WERI-Rb-1 (cell line): ENCODE data around the gene PKNOX2.

Experiments
- DNase-seq: peaks from one replicate; pipeline ENCODE4 v3.0.0-alpha.2; 2020
- H3K27ac ChIP-seq: fragments of 250-450 bp; sonication (Bioruptor Pico); 2 replicates; pipeline ENCODE4 v1.5.1; 2020; ENCODE audit warnings: mild to moderate bottlenecking, moderate library complexity
- H3K27me3 ChIP-seq: fragments of 250-450 bp; sonication (Bioruptor Pico); 2 replicates; pipeline ENCODE4 v1.5.1; 2021; ENCODE audit warnings: mild to moderate bottlenecking, low read depth, moderate library complexity; ENCODE audit not compliant: insufficient read depth, severe bottlenecking
- H3K36me3 ChIP-seq: fragments of 250-450 bp; sonication (Bioruptor Pico); 2 replicates; pipeline ENCODE4 v1.5.1; 2020; ENCODE audit warnings: mild to moderate bottlenecking, moderate library complexity
- H3K4me3 ChIP-seq: 2 replicates; pipeline ENCODE4 v1.5.1; 2011; ENCODE audit warnings: low read depth, mild to moderate bottlenecking, control low read depth, low read length
- H3K9me3 ChIP-seq: fragments of 250-450 bp; sonication (Bioruptor Pico); 2 replicates; pipeline ENCODE4 v1.5.1; 2021; ENCODE audit warnings: mild to moderate bottlenecking, moderate library complexity; ENCODE audit not compliant: severe bottlenecking
- CTCF ChIP-seq: IDR thresholded peaks from 2 replicates; pipeline ENCODE4 v1.5.1; 2011; ENCODE audit warnings: low read depth, mild to moderate bottlenecking, control low read depth, inconsistent platforms, low read length

PKNOX2 gene

GRCh38 chr11:125250318-125251213 lies 86.0 kb downstream of the PKNOX2 start:
- H3K36me3 ChIP-seq: no peaks in the 10 kb centered on the region
- no peaks in the 10 kb centered on the region for H3K9me3 ChIP-seq
- no peak overlapping the region for H3K4me3 ChIP-seq
- DNase-seq: no peak
- no peak for TF ChIP-seq CTCF
- no peak overlapping the region for H3K27ac ChIP-seq
- no peaks in the 10 kb centered on the region for H3K27me3 ChIP-seq

- H3K27ac ChIP-seq: no peak overlapping the region
- H3K27me3 ChIP-seq: no peaks in the 10 kb centered on the region
- no peak for DNase-seq
- H3K9me3 ChIP-seq: no peaks in the 10 kb centered on the region
- TF ChIP-seq CTCF: no peak
- H3K36me3 ChIP-seq: no peaks in the 10 kb centered on the region
- H3K4me3 ChIP-seq: no peak overlapping the region
Observed at GRCh38 chr11:125251214-125251545, 86.6 kb downstream of the PKNOX2 start.

GRCh38 chr11:125251956-125252355 lies 87.4 kb downstream of the PKNOX2 start:
- Histone ChIP-seq H3K9me3 (no peaks in the 10 kb centered on the region), H3K4me3 (no peak overlapping the region), H3K27ac (no peak overlapping the region), H3K27me3 (no peaks in the 10 kb centered on the region), H3K36me3 (no peaks in the 10 kb centered on the region)
- DNase-seq: no peak
- no peak for TF ChIP-seq CTCF

DNA sequence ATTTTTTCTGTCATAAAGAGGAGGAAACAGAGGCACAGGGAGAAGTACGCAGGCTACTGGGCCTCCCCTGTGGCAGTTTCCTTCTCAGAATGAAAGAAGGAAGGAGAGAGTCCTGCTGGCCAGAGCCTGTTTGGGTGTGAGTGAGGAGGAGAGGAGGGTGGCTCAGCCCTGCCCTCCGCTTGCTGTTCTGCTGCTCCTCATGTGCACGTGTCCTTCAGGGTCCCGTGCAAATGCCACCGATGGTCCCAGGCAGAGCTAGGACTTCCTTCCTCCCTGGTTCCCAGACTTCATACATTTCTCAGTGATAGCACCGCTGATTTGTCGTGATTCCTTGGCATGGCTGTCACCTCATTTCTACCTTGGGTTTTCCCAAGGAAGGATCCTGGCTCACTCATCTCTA lies 88.7 kb downstream of the PKNOX2 start:
- Histone ChIP-seq H3K4me3 (no peak overlapping the region), H3K27ac (no peak overlapping the region)
- no peak for TF ChIP-seq CTCF

DNA sequence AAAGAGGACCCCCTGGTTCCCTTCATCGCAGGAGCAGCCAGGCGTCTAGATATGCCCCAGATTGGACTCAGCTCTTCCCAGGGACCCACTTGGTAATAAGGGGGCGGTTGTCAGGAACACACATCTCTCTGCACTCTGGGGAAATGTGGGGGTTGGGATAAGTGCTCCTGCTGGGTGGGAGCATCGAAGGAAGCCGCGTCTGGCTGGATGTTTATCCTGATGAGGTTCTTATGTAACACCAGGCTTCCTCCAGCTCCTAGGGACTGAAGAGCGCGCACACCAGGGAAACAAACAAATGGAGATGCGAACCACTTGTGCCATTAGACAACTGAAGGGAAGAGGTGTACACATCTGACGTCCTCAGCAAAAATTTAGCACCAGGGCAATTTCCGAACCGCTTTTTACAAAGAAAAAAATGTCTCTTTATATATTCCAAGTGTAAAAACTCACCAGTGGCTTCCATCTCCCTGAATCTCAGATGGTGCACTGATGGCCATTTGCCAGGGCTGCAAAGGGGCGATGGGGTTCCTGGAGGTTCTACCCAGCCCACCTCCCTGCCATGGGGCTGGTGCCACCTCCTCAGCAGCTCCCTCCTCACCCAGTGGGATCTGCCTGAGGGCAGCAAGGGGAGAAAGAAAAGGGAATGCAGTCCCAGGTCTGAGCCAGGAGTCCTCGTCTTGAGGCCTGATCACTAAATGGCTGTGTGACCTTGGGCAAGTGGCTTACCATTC lies 89.4 kb downstream of the PKNOX2 start:
- Histone ChIP-seq H3K36me3 (no peaks in the 10 kb centered on the region), H3K9me3 (no peaks in the 10 kb centered on the region), H3K4me3 (no peak overlapping the region), H3K27me3 (no peaks in the 10 kb centered on the region), H3K27ac (no peak overlapping the region)
- no peak for DNase-seq
- TF ChIP-seq CTCF: no peak

More for the DNA sequence above, 88.7 kb downstream of the PKNOX2 start:
- Histone ChIP-seq H3K9me3 (no peaks in the 10 kb centered on the region), H3K36me3 (no peaks in the 10 kb centered on the region), H3K27me3 (no peaks in the 10 kb centered on the region)
- DNase-seq: no peak
